NT2/D1 (cell line): ENCODE results near the gene FCGR3A.

Experiments
- DNase-seq: peaks from one replicate; pipeline ENCODE4 v3.0.0-alpha.2; 2011; ENCODE audit warnings: low read depth, low spot score
- H3K27me3 ChIP-seq: 2 replicates; pipeline ENCODE4 v1.6.0; 2011; ENCODE audit warnings: mild to moderate bottlenecking; ENCODE audit not compliant: insufficient read length, insufficient read depth
- H3K36me3 ChIP-seq: 2 replicates; pipeline ENCODE4 v1.6.1; 2011; ENCODE audit warnings: mild to moderate bottlenecking, low read length, mixed read lengths; ENCODE audit not compliant: insufficient read depth, insufficient read length
- H3K4me1 ChIP-seq: 2 replicates; pipeline ENCODE4 v1.5.1; 2011; ENCODE audit not compliant: insufficient read depth, insufficient read length
- H3K4me3 ChIP-seq: 2 replicates; pipeline ENCODE4 v1.5.1; 2011; ENCODE audit warnings: low read depth; ENCODE audit not compliant: insufficient read length
- H3K9ac ChIP-seq: 2 replicates; pipeline ENCODE4 v1.6.0; 2011; ENCODE audit warnings: low read depth; ENCODE audit not compliant: insufficient read length
- H3K9me3 ChIP-seq: 2 replicates; pipeline ENCODE4 v1.5.1; 2011; ENCODE audit warnings: mild to moderate bottlenecking, low read length; ENCODE audit not compliant: insufficient read depth
- SUZ12 ChIP-seq: IDR thresholded peaks from 2 replicates; pipeline ENCODE4 v1.6.1; 2011; ENCODE audit not compliant: insufficient read length, insufficient read depth; ENCODE audit errors: extremely low read depth
- YY1 ChIP-seq: IDR thresholded peaks from 2 replicates; pipeline ENCODE4 v1.6.1; 2011; ENCODE audit not compliant: insufficient read length, insufficient read depth
- ZNF274 ChIP-seq: IDR thresholded peaks from 2 replicates; pipeline ENCODE4 v1.6.1; 2011; ENCODE audit warnings: mild to moderate bottlenecking, low read depth, low read length

FCGR3A gene

GRCh38 chr1:161501234-161501633 is 48.4 kb downstream of the FCGR3A start:
- H3K9ac ChIP-seq, result no peak overlapping the region
- no peak for TF ChIP-seq ZNF274
- no peak for TF ChIP-seq SUZ12
- no peak for TF ChIP-seq YY1

GRCh38 chr1:161499099-161500039 is 50.2 kb downstream of the FCGR3A start:
- no peaks in the 10 kb centered on the region for H3K9me3 ChIP-seq
- H3K27me3 ChIP-seq, result no peaks in the 10 kb centered on the region
- TF ChIP-seq ZNF274, result no peak
- no peak overlapping the region for H3K4me3 ChIP-seq
- DNase-seq, result no peak
- no peaks in the 10 kb centered on the region for H3K36me3 ChIP-seq
- H3K4me1 ChIP-seq, result no peaks in the 10 kb centered on the region
- no peak overlapping the region for H3K9ac ChIP-seq

More at GRCh38 chr1:161501234-161501633, 48.4 kb downstream of the FCGR3A start:
- Histone ChIP-seq H3K36me3 (no peaks in the 10 kb centered on the region), H3K4me3 (no peak overlapping the region), H3K4me1 (peaks cover 1% of the 10 kb centered on the region), H3K9me3 (no peaks in the 10 kb centered on the region), H3K27me3 (no peaks in the 10 kb centered on the region)
- no peak for DNase-seq

- Histone ChIP-seq H3K9me3 (no peaks in the 10 kb centered on the region), H3K9ac (no peak overlapping the region), H3K4me3 (no peak overlapping the region), H3K4me1 (no peaks in the 10 kb centered on the region), H3K27me3 (no peaks in the 10 kb centered on the region), H3K36me3 (no peaks in the 10 kb centered on the region)
- TF ChIP-seq YY1, result no peak
- no peak for TF ChIP-seq ZNF274
- no peak for TF ChIP-seq SUZ12
- DNase-seq, result no peak
These were observed 51.0 kb downstream of the FCGR3A start for GRCh38 chr1:161498646-161499045.

- Histone ChIP-seq H3K27me3 (no peaks in the 10 kb centered on the region), H3K9ac (no peak overlapping the region), H3K9me3 (no peaks in the 10 kb centered on the region), H3K4me3 (no peak overlapping the region), H3K4me1 (no peaks in the 10 kb centered on the region), H3K36me3 (no peaks in the 10 kb centered on the region)
- TF ChIP-seq ZNF274, result no peak
- TF ChIP-seq SUZ12, result no peak
- no peak for TF ChIP-seq YY1
- no peak for DNase-seq
These were observed 51.7 kb downstream of the FCGR3A start for GRCh38 chr1:161497961-161498360.

- Histone ChIP-seq H3K27me3 (no peaks in the 10 kb centered on the region), H3K4me3 (no peak overlapping the region), H3K4me1 (no peaks in the 10 kb centered on the region), H3K9ac (no peak overlapping the region), H3K36me3 (no peaks in the 10 kb centered on the region), H3K9me3 (no peaks in the 10 kb centered on the region)
- no peak for TF ChIP-seq ZNF274
- no peak for TF ChIP-seq SUZ12
- TF ChIP-seq YY1, result no peak
- DNase-seq, result no peak
These were observed 54.1 kb downstream of the FCGR3A start for GRCh38 chr1:161495490-161495889.

GRCh38 chr1:161494091-161494735 is 55.4 kb downstream of the FCGR3A start:
- Histone ChIP-seq H3K4me1 (no peaks in the 10 kb centered on the region), H3K9me3 (no peaks in the 10 kb centered on the region), H3K27me3 (peaks cover 4% of the 10 kb centered on the region), H3K4me3 (no peak overlapping the region), H3K9ac (no peak overlapping the region), H3K36me3 (no peaks in the 10 kb centered on the region)
- TF ChIP-seq ZNF274, result no peak
- TF ChIP-seq SUZ12, result no peak
- TF ChIP-seq YY1, result no peak
- DNase-seq, result no peak

- Histone ChIP-seq H3K4me1 (no peaks in the 10 kb centered on the region), H3K9ac (no peak overlapping the region), H3K4me3 (no peak overlapping the region), H3K9me3 (no peaks in the 10 kb centered on the region), H3K36me3 (no peaks in the 10 kb centered on the region), H3K27me3 (peaks cover 4% of the 10 kb centered on the region)
- no peak for DNase-seq
- TF ChIP-seq YY1, result no peak
- TF ChIP-seq ZNF274, result no peak
- no peak for TF ChIP-seq SUZ12
These were observed 56.8 kb downstream of the FCGR3A start for GRCh38 chr1:161492827-161493226.
